Calu3 (cell line): Measurements from ENCODE around the gene CYP11A1. TPM values are rescaled to one million over a fixed set of nuclear protein-coding genes. Genes with fewer than 3 reads are reported as not detected.

Experiments used
- BruUV-seq: library from RNA; stranded (reverse); fragments of 400-500 nt; replicated peaks from 2 replicates; lab custom pipeline; 2021; lab: Mats Ljungman, UMichigan
- CTCF ChIA-PET: fragments of 300-600 bp; sonication (Branson Sonifier 250); formaldehyde crosslinking; loops from one replicate; lab custom pipeline; 2022; ENCODE audit warnings: antibody characterized with exemption; lab: Charles Lee
- DNase-seq: peaks from one replicate; pipeline ENCODE4 v3.0.0; 2022
- H3K27ac Mint-ChIP-seq: one replicate; pipeline ENCODE4 v1.8.0; 2022; ENCODE audit warnings: mixed read lengths; ENCODE audit not compliant: unreplicated experiment
- H3K27me3 Mint-ChIP-seq: one replicate; pipeline ENCODE4 v1.8.0; 2022; ENCODE audit warnings: mixed read lengths; ENCODE audit not compliant: unreplicated experiment
- H3K36me3 Mint-ChIP-seq: one replicate; pipeline ENCODE4 v1.8.0; 2022; ENCODE audit warnings: mild to moderate bottlenecking, moderate library complexity, mixed read lengths; ENCODE audit not compliant: insufficient read depth, unreplicated experiment
- H3K4me1 Mint-ChIP-seq: one replicate; pipeline ENCODE4 v1.8.0; 2022; ENCODE audit warnings: mild to moderate bottlenecking, low read depth, mixed read lengths; ENCODE audit not compliant: unreplicated experiment
- H3K4me3 Mint-ChIP-seq: one replicate; pipeline ENCODE4 v1.8.0; 2022; ENCODE audit warnings: mild to moderate bottlenecking, low read depth, moderate library complexity, mixed read lengths; ENCODE audit not compliant: unreplicated experiment
- H3K9me3 Mint-ChIP-seq: one replicate; pipeline ENCODE4 v1.8.0; 2022; ENCODE audit warnings: low read depth, mixed read lengths; ENCODE audit not compliant: unreplicated experiment
- intact Hi-C: fragments of 100-400 bp; cut with micrococcal nuclease; formaldehyde crosslinking; loops from one replicate; pipeline ENCODE4 v1.10.0; 2022; ENCODE audit not compliant: unreplicated experiment
- total RNA-seq: library from RNA; stranded (reverse); gene quantifications from 2 replicates; pipeline ENCODE4 v1.2.3, GENCODE V29; 2022
- TF ChIP-seq, protein P1 (sequence below): fragments of 200-600 bp; IDR thresholded peaks from one replicate; pipeline ENCODE4 v1.8.0; 2022; ENCODE audit warnings: antibody characterized with exemption; ENCODE audit not compliant: unreplicated experiment

Gene CYP11A1
- total RNA-seq, 1 experiment from 2014 or later: not detected

DNA sequence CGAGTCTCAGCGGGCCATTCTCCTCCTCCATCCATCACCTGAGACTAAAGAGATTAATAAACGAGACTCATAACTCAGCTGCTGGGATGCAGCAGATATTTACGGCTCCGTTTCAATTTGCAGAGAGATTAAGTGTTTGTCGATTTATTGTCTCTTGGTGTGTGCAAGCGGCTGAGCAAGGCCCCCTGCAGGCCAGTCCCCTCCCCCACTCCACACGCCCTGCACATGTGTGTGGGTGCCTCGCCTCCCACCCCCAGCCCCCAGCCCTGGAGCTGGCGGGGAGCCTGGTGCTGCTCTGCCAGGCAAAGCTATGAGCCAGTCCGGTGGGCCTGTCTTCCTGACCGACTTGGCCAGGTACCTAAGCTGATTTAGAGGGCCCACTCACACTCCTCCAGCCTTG lies 63.0 kb downstream of the CYP11A1 start:
- peaks cover 15% of the 10 kb centered on the region for H3K4me1 Mint-ChIP-seq
- no peaks in the 10 kb centered on the region for H3K36me3 Mint-ChIP-seq
- H3K4me3 Mint-ChIP-seq: no peak overlapping the region
- BruUV-seq: no TSS peak
- TF ChIP-seq, protein P1, sequence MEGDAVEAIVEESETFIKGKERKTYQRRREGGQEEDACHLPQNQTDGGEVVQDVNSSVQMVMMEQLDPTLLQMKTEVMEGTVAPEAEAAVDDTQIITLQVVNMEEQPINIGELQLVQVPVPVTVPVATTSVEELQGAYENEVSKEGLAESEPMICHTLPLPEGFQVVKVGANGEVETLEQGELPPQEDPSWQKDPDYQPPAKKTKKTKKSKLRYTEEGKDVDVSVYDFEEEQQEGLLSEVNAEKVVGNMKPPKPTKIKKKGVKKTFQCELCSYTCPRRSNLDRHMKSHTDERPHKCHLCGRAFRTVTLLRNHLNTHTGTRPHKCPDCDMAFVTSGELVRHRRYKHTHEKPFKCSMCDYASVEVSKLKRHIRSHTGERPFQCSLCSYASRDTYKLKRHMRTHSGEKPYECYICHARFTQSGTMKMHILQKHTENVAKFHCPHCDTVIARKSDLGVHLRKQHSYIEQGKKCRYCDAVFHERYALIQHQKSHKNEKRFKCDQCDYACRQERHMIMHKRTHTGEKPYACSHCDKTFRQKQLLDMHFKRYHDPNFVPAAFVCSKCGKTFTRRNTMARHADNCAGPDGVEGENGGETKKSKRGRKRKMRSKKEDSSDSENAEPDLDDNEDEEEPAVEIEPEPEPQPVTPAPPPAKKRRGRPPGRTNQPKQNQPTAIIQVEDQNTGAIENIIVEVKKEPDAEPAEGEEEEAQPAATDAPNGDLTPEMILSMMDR: no peak
- H3K27ac Mint-ChIP-seq: no peak overlapping the region
- DNase-seq: no peak
- no peaks in the 10 kb centered on the region for H3K9me3 Mint-ChIP-seq
- H3K27me3 Mint-ChIP-seq: peaks cover 100% of the 10 kb centered on the region
- CTCF ChIA-PET: interaction anchor here (0.6 kb wide), 1 partner anchor 16 kb away, joined by 3 read pairs; no protein-coding TSS in a partner anchor
- intact Hi-C loops: no loop called here

DNA sequence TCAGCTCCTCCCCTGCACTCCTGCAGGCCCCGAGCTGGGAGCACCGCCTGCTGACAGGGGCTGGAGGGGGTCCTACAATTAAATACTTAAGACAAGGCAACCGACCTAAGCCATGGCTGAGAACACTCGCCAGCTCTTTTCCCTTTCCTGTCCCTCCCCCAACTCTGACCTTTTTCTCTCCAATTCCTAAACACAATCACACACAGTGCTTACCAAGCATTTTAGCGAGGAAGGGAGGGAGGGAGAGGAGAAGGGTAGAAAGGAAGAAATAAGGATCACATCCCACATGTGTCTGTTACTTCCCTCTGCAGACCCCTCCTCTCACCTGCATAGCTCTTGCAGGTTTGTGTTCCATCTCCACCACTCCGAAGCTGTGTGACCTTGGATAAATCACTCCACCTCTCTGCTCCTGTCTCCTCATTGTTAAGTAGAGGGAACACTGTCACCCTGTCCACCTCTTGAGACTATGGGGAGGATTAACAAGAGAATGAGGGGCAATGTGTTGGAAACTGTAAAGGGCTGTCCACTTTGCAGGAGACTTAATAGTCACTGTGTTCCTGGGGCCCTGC lies 63.6 kb downstream of the CYP11A1 start:
- Mint-ChIP-seq H3K27me3 (peaks cover 100% of the 10 kb centered on the region), H3K4me3 (no peak overlapping the region), H3K36me3 (no peaks in the 10 kb centered on the region), H3K4me1 (peaks cover 15% of the 10 kb centered on the region), H3K27ac (no peak overlapping the region), H3K9me3 (no peaks in the 10 kb centered on the region)
- intact Hi-C loops: loop anchor here (1.0 kb wide), 1 partner anchor 177 kb away; no protein-coding TSS in a partner anchor
- CTCF ChIA-PET: interaction anchor here (0.5 to 0.8 kb wide), 3 partner anchors 13 to 176 kb away, joined by 3 read pairs; no protein-coding TSS in a partner anchor
- no TSS peak for BruUV-seq
- TF ChIP-seq, protein P1: no peak
- DNase-seq: no peak

DNA sequence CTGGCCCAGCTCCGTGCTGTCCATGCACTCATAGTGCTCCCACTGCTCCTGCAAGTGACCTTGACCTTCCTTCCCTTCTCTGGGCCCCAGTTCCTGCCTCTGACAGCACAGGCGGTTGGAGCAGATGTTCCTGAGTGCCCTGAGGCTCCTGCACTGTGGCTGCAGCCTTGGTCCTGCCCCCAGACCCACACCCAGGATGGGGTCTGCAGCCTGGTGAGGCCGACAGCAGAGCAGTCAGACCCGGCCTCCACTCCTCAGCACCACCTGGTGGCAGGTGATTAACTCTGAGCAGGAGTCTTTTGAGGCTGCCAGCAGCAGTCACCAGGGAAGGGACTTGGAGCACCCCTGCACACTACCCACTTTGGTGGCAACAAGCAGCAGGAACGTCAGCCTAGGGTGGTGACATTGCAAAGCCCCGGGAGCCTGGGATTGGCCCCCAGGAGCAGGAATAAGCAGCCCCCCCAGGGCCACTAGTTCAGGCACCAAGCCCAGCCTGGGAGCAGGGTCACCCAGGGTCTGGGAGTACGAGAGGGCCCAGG lies 64.6 kb downstream of the CYP11A1 start:
- no peaks in the 10 kb centered on the region for H3K9me3 Mint-ChIP-seq
- H3K27ac Mint-ChIP-seq: no peak overlapping the region
- H3K36me3 Mint-ChIP-seq: no peaks in the 10 kb centered on the region
- peaks cover 100% of the 10 kb centered on the region for H3K27me3 Mint-ChIP-seq
- H3K4me1 Mint-ChIP-seq: peaks cover 8% of the 10 kb centered on the region
- intact Hi-C loops: loop anchor here (1.0 kb wide), 1 partner anchor 176 kb away; no protein-coding TSS in a partner anchor
- CTCF ChIA-PET: interaction anchor here (0.9 kb wide), 1 partner anchor 63 kb away, joined by 5 read pairs; no protein-coding TSS in a partner anchor
- BruUV-seq: no TSS peak
- TF ChIP-seq, protein P1: peak; percentile 86
- DNase-seq: peak; percentile 83
- H3K4me3 Mint-ChIP-seq: no peak overlapping the region

DNA sequence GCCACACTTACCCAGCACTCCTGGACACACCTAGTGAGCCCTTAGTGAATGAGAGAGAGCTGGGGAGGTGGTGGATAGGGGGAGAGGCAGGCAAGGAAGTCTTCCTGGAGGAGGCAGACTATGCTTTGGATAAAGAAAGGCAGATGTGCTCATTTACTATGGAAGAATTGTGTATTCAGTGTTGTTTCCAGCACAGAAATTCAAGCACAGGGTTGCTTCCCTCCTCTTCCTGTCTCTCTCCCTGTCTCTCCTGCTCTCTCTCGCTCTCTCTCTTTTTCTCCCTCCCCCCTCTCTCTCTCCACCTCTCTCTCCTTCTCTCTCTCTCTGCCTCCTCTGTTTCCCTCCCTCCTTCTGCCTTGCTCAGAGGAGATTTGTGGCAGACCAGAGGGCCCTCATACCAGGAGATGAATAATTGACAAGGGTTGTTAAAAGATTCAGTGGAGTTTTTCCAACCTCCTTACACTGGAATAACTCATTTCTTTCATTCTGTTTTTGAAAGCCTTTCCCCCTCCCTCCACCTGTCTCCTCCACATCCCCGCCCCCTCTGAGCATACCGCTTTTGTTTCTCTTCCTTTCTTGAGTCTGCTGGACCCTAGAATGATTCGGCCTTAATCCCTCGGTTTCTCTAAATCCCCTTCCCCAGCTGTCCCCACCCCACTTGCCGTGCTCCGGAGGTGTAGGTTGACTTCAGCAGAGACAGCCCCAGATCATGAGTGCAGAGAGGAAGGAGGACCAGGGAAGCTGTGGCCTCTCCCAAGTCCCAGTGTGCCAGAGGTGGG lies 65.7 kb downstream of the CYP11A1 start:
- peaks cover 99% of the 10 kb centered on the region for H3K27me3 Mint-ChIP-seq

More for the DNA sequence above, 65.7 kb downstream of the CYP11A1 start:
- BruUV-seq: no TSS peak
- TF ChIP-seq, protein P1: no peak
- intact Hi-C loops: no loop called here
- no peaks in the 10 kb centered on the region for H3K36me3 Mint-ChIP-seq
- DNase-seq: no peak
- CTCF ChIA-PET: interaction anchor here (0.9 to 1.1 kb wide), 2 partner anchors 62 to 253 kb away, joined by 5 to 6 read pairs; no protein-coding TSS in a partner anchor
- no peak overlapping the region for H3K27ac Mint-ChIP-seq
- H3K4me3 Mint-ChIP-seq: no peak overlapping the region
- H3K9me3 Mint-ChIP-seq: no peaks in the 10 kb centered on the region
- H3K4me1 Mint-ChIP-seq: peaks cover 8% of the 10 kb centered on the region
